Measurements from ENCODE around the gene PRR14.
"Not testable (repeated sequence)": the region's sequence is repeated elsewhere in the genome, so short reads cannot be mapped to it uniquely, and the experiment has no call there.

PRR14 gene

DNA sequence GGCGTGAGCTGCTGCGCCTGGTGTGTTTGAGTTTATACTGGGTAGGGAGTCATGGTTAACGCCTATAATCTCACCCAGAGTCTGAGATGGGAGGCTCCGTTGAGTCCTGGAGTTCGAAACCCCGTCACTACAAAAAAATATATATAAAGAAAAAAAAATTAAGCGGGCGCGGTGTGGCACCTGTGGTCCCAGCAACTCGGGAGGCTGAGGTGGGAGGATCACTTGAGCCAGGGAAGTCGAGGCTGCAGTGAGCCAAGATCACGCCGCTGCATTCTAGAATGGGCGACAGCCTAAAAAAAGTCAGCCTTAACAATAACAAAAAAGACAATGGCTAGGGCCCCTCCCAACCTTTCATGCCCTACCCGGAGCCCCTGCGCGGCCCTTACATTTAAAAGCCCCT is 17.2 kb upstream of the PRR14 start:
- DNase-seq = no peak

DNA sequence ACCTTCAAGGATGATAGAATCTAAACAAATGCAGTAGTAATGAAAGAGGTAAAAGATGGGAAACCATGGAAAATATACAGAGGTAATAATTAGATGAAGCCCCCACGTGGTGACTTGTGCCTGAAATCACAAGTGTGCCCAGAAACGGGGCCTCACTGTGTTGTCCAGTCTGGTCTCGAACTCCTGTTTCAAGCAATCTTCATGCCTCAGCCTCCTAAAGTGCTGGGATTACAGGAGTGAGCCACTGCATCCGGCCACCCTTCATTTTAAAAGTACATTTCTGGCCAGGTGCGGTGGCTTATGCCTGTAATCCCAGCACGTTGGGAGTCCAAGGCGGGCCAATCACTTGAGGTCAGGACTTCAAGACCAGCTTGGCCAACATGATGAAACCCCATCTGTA is 14.2 kb upstream of the PRR14 start:
- no peak for DNase-seq

DNA sequence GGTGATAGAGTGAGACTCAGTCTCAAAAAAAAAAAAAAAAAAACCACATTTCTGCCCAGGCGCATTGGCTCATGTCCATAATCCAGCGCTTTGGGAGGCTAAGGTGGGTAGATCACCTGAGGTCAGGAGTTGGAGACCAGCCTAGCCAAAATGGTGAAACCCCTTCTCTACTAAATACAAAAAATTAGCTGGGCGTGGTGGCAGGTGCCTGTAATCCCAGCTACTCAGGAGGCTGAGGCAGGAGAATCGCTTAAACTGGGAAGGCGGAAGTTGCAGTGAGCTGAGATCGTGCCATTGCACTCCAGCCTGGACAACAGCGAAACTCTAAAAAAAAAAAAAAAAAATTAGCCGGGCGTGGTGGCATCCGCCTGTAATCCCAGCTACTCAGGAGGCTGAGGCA is 13.6 kb upstream of the PRR14 start:
- not testable (repeated sequence) for DNase-seq

DNA sequence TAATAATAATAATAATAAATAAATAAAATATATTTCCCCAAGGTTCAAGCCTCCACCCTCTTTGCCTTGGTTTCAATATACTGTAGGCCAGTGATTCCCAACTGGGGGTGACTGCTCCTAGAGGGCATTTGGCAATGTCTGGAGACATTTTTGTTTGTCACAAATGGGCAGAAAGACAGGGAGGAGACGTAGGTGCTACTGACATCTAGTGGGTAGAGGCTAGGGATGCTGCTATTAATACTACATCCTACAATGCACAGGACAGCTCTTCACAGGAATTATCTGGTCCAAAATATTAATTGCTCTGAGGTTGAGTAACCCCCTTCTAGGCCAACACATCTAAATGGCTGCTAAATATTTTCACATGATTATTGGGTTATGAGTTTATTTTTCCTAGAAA is 12.8 kb upstream of the PRR14 start:
- no peak for DNase-seq

DNA sequence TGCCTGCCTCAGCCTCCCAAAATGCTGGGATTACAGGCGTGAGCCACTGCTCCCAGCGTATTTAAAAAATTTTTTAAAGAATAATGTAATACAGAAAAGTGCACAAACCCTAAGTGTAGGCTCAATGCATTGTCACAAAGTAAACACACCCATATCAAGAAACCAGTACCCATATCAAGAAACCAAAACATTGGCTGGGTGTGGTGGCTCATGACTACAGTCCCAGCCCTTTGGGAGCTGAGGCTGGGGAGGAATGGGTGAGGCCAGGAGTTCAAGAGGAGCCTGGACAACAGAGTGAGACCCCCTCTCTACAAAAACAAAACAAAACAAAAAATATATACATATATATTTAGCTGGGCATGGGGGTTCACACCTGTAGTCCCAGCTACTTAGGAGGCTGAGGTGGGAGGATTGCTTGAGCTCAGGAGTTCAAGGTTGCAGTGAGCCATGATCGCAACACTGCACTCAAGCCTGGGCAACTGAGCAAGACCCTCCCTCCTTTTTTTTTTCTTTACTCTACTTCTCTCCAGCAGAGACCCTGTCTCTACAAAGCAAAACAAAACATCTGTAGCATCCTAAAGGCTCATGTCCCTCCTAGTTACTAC is 9.3 kb upstream of the PRR14 start:
- no peak for DNase-seq

DNA sequence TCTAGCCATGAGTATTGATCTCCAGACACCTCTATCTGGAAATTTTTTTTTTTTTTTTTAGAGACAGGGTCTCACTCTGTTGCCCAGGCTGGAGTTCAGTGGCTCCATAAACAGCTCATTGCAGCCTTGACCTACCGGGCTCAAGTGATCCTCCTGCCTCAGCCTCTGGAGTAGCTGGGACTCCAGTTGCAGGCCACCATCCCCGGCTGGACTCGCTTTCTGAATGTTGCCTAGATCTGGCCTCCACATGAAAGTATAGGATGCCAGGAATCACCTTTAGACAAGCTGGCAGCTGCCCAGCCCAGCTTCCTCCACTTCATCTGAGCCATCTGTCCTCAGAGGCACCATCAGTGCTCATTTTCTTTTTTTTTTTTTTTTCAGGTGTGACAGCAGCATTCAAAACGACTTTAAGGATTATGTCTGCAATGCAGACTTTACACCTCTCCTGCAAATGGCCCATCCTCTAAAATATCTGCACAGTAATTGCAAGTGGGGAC is 6.4 kb upstream of the PRR14 start:
- DNase-seq = no peak

DNA sequence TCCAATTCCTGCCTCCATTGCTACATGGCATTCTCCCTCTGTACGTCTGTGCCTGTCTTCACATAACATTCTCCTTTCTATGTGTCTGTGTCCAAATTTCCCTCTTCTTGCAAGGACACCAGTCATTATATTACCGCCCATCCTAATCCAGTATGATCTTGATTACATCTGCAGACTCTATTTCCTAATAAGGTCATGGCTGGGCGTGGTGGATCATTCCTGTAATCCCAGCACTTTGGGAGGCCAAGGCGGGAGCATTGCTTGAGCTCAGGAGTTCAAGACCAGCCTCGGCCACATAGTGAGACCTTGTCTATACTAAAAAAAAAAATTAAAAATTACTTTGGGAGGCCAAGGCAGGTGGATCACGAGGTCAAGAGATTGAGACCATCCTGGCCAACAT is 5.0 kb upstream of the PRR14 start:
- DNase-seq = no peak

DNA sequence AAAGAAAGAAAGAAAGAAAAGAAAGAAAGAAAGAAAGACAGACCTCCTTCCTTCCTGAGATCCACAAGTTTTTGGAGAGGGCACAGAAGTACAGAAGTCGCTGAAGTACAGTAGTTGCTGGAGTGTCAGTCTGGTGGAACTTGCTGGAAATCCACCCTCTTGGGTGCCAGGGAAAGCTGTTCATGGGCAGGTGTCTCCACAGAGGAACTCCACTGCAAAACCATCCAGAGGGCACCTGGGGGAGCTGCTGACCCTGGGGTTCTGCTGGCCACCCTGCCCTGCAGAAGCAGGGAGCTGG is 3.5 kb upstream of the PRR14 start:
- no peak for DNase-seq

DNA sequence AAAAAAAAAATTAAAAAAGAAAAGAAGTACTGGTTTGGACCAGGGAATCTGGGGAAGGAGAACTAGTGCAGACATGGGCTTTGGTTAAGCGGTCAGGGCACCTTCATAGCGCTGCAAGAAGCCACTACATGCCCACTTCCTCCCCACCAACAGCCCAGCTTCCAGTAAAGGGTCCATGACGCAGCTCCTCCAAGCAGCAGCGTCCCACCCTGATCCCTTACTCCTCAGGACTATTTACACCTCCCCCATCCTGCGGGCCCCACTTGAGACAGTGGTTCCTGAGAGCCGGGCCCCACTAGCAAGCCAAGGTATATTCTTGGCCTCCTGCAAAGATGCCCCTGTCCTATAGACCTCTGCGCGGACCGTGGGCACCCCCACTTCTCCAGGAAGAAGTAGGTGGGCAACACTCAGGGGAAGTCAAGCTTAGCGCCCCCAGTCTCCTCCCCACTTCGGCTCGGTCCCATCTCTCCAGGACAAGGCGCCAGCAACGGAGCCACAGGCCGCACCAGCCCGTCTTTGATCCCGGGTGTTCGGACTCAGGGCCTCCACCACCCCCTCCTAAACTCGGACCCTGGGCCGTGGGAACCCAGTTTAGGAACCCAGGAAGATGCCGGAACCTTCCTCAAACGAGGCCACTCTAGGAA is 913 bp upstream of the PRR14 start:
- no peak for DNase-seq

DNA sequence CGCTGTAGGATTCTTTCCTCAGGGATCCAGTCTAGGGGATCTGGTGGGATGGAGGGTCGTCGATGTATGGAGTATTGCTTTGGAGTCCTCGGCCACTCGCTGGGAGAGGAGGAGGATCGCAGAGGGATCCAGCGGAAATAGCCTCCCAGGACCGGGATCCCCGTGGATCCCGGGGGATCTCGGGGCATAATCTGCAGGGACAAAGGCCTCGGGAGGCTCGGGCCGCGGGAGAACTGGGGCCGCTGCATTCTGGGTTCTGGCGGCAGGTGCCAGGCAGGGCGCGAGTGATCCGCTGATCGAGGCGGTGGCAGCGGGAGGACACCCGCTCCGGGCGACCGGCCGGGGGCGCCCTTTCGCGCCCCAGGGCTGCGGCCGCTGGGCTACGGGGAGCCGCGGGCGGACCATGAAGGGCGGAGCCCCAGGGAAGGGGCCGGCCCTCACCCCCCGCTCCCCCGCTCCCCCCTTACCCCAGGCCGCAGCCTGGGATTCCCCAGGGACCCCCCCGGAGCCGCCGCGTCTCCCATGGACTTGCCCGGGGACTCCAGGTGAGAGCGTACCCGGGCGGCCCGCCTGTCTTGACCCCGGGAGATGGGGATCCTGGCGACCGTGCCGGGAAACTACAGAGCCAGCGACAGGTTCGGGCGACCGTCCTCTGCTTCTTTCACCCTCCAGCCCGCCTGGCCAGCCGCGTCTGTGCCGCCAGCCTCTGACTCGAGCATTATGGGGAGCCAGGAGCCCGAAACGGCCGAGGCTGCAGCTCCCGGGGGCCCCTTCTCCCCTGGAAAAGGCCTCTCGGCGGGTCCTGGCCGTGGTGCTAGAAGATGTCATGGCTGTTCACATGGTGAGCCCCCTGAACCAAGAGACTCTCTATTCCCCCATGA is 604 bp downstream of the PRR14 start:
- DNase-seq = no peak

DNA sequence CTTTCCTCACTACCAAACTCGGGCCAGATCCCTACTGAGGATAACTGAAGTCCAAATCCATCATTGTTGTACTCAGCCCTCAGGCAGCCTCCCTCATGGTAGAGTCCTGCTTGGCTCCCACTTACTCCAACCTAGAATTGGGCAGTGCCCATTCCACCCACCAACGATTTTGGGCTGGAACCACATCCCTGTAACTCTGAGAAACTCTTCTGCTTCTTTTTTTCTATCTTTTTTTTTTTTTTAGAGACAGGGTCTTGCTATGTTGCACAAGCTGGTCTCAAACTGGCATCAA is 1.2 kb downstream of the PRR14 start:
- no peak for DNase-seq

DNA sequence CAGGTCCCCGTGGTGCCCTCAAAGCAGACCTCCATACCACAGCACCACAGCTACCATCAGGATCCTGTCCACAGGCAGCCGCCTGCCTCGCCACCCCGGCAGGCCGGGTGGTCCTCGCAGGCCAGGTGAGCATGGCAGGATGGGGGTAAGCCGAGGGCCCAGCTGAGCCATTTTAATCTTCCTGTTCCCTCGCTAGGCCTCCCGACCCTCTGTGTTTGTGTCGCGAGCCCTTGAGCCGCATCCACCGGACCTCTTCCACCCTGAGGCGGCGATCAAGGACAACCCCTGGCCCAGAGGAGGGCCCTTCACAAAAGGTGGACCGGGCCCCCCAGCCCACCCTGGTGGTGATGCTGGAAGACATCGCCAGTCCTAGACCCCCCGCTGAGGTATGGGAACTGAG is 2.0 kb downstream of the PRR14 start:
- no peak for DNase-seq

DNA sequence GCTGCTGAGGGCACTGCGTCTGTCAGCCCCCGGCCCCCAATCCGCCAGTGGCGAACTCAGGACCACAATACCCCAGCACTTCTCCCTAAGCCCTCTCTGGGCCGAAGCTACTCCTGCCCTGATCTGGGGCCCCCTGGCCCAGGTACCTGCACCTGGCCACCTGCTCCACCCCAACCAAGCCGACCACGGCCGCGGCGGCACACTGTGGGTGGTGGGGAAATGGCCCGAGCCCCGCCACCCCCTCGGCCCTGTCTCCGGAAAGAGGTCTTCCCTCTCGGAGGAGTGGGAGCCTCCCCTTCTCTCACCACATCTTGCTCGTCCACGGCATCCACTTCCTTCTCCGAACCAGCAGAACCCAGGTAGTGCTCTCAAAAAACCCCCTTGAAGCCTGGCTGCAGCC is 4.1 kb downstream of the PRR14 start:
- no peak for DNase-seq

DNA sequence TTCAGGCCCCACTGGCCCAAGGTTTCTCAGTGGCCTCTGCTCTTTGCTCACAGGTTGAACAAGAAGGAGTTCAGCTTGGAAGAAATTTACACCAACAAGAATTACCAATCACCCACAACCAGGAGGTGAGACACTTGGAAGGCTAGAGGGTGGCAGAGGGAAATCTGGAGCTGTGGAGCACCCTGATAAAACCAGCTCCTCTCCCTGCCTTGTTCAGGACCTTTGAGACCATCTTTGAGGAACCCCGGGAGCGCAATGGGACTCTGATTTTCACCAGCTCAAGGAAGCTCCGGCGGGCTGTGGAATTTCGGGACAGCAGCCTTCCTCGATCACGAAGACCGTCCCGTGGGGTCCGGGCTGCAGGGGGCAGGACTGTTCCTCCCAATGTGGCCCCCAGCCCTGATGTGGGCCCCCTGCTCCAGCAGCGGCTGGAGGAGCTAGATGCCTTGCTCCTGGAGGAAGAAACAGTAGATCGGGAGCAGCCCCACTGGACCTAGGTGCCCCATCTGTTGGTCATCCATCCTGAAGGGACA is 5.1 kb downstream of the PRR14 start:
- no peak for DNase-seq

DNA sequence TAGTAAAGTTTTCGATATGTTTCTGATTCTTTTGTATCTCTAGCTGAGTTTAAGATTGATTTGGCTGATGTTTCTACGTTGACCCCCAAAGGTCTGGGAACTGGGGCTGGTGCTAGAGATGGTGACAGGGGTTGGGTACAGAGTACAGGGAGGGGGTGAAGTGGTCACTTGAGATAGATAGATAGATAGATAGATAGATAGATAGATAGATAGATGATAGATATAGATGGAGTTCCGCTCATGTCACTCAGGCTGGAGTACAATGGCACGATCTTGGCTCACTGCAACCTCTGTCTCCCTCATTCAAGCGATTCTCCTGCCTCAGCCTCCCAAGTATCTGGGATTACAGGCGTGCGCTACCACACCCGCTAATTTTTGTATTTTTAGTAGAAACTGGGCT is 5.6 kb downstream of the PRR14 start:
- no peak for DNase-seq

DNA sequence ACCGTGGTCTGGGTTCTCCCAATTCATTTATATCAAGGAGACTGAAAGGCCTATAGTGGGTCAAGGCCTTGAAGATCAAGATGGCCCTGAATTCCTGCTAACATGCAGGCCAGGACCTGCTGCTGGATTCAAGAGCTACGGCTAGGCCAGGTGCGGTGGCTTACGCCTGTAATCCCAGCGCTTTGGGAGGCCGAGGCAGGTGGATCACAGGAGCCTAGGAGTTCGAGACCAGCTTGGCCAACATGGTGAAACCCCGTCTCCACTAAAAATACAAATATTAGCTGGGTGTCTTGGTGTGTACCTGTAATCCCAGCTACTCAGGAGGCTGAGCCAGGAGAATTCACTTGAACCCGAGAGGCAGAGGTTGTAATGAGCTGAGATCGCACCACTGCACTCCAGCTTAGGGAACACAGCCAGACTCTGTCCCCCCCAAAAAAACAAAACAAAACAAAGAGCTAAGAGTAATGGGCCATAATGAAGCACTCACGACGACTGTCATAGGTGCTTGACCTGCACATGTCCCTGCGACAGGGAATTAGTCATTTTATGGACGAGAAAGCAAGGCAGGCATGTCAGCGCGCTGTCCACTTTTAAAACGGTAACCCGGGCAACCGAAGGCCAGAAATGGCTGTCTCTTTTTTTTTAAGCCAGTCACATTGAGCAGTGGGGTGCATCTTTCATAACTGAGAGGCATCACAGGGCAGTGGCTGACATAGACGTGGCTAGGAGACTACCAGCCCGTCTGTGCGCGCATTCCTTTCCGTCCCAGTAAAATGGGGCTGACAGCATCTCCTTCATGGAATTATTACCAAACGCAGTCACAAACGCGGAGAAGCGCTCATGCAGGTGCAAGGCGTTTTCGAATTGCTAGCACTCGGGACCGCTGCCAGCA is 6.5 kb downstream of the PRR14 start:
- DNase-seq = no peak

DNA sequence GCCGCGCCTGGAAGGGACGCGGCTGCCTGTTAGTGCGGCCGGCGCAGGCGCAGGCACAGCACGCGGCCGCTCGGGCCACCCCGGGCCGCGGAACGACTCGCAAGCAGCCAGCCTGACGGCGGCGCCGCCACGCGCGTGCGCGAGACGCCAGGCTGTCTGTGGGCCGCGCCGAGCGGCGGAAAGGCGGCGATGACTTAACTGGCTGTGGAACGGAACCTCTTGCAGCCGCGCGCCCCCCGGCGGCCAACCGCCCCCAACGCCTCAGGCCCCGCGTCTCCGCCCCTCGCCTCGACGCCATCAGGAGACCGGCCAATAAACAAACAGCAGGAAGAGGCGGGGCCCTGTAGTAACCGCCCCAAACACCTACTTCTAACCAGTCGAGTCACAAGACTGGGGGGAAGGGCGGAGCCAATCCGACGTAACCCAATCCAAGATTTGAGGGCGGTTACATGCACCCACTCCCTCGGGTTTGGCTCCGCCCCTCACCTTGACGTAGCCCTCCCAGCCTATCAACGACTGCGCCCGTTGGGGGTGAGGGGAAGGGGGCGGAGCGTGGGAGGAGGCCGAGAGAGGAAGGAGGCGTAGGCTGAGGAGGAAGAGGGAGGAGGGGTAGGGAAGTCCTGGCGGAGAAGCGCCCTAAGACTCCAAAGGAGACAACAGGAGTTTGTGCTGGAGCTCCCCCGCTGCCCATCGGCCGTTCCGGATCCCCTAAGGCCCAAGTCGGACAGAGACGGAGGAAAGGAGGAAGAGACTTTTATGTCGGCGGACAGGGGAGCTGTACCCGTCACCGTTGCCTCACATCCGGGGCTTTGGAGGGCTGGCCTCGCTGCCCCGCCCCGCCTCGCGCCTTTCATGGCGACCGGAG is 7.3 kb downstream of the PRR14 start, which contains the start of gene FBRS:
Gene FBRS, plus strand, starts transcription at position 566 of the 865 bp plus-strand sequence. CDS start 1,088 bp downstream, outside the sequence.
- peak; percentile 88 for DNase-seq

DNA sequence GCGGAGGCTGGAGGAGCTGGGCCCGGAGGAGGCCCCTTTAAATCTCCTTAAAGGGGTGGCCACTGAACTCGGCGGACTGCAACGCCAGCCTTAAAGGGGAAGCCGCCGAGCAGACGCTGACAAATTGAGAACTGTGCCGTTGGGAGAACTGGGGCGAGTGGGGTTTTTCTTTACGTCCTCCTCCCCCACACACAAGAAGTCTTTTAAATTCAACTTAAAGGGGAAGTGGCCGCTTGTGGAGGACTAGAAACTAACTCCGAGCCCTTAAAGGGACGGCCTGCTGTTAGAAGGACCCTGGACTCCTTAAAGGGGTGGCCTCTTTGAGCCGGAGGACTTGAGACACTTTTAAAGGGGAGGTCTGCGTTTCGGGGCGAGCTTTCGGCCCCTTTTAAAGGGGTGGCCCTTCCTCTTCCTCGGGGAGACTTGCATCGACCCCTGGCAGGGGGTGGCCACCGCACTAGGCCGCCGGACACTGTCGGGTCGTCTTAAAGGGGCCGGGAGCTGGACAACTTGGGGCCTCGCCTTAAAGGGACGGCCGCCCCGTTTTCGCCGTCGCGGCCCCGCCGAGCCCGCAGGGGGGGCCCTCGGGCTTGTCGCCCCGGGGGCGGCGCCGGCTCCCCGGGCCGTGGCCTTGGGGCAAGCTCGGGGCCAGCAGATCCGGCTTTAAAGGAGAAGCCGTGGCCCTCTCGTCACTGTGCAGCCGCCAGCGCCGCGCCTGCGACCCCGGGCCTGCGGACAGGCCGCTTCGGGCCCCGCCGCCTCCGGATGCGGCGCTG is 8.2 kb downstream of the PRR14 start:
- DNase-seq = peak; percentile 70

DNA sequence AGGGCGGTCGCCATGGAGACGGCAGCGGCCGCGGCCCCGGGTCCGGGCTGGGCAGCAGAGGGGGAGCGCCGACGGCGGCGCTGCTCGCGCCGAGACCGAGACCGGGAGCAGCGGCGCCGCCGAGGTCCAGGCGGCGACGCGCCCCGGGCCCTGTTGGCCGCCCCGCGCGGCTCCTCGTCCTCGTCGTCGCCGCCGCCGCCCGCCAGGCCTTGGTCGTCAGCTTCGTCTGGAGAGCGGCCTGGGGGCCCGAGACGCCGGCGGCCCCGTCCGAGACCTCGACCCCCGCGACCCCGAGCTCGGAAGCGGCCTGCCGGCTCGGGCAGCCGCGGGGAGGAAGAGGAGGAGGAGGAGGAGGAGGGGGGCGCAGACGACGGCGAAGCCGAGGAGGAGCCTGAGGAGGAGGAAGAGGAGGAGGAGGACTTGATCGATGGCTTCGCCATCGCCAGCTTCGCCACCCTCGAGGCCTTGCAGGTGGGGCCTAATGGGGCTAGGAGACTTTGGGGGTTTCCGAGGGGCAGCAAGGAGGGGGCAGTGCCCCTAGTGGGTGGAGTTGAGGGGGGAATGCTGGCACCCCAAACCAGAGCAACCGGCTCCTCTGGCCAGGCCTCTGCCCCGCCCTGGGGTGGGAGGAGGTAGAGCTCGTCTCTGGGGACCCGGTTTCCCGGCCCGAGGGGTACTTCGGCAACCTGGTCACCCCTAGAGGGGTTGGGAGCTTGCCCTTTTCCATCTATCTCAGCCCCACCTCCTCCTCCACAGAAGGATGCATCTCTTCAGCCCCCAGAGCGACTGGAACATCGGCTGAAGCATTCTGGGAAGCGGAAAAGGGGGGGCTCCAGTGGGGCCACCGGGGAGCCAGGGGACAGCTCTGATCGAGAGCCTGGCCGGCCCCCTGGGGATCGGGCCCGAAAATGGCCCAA is 9.0 kb downstream of the PRR14 start:
- DNase-seq = no peak
